HFFc6 (cell line): ENCODE data around the gene NRG2. TPM values are rescaled to one million over a fixed set of nuclear protein-coding genes. Genes with fewer than 3 reads are reported as not detected.

Experiments
- DNase-seq: peaks from one replicate; pipeline ENCODE4 v3.0.0-alpha.2; 2018
- H3K27ac Mint-ChIP-seq: 2 replicates; pipeline ENCODE4 v1.8.0; 2020; ENCODE audit warnings: mild to moderate bottlenecking, mixed read lengths
- H3K27me3 Mint-ChIP-seq: 2 replicates; pipeline ENCODE4 v1.8.0; 2021; ENCODE audit warnings: mild to moderate bottlenecking, moderate library complexity, mixed read lengths; ENCODE audit not compliant: insufficient read depth
- H3K36me3 Mint-ChIP-seq: 2 replicates; pipeline ENCODE4 v1.8.0; 2021; ENCODE audit warnings: low read depth, mixed read lengths
- H3K4me1 Mint-ChIP-seq: 2 replicates; pipeline ENCODE4 v1.8.0; 2020; ENCODE audit warnings: low read depth, mixed read lengths
- H3K4me3 Mint-ChIP-seq: 2 replicates; pipeline ENCODE4 v1.8.0; 2020; ENCODE audit warnings: mild to moderate bottlenecking, moderate library complexity, mixed read lengths
- H3K9me3 Mint-ChIP-seq: 2 replicates; pipeline ENCODE4 v1.8.0; 2020; ENCODE audit warnings: mild to moderate bottlenecking, mixed read lengths
- total RNA-seq, 6 experiments: library from RNA; stranded (reverse); fragmentation: NEBNext Ultra II Directional; extraction: Animal tissue kit (Norgen Biotek cat#: 25700); gene quantifications; 2 replicates in 1 of 6; 3 replicates in 5 of 6; pipeline ENCODE4 v1.2.3, GENCODE V29; 2021
- TF ChIP-seq, protein P1 (sequence below): fragments of 200-600 bp; sonication (generic); IDR thresholded peaks from 2 replicates; pipeline ENCODE4 v1.5.0; 2021; ENCODE audit warnings: antibody characterized with exemption, mild to moderate bottlenecking

The NRG2 gene
- total RNA-seq, 6 experiments from 2014 or later = 0.11 to 0.35 (median 0.19) TPM; not detected in 1

DNA sequence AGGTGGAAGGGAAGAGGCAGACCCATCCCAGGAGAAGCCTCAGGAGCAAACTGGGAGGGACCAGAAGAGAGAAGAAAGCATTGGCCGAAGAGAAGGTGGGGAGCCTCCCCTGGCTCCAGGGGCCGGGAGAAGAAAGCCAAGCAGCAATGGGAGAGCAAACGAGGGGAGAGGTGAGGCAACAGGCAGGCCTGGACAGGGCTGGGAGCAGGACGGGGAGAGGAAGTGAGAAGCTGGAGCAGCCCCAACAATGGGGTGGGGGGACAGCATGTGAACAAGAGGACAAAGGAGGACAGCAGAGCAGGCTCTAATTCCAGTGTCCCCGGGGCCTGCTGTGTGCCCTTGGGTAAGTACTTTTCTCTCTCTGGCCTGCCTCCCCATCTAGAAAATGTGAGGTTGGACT is 132.2 kb downstream of the NRG2 start:
- DNase-seq = no peak
- Mint-ChIP-seq H3K9me3 (no peaks in the 10 kb centered on the region), H3K4me1 (no peaks in the 10 kb centered on the region), H3K4me3 (no peak overlapping the region), H3K27ac (no peak overlapping the region), H3K36me3 (no peaks in the 10 kb centered on the region), H3K27me3 (peaks cover 39% of the 10 kb centered on the region)
- TF ChIP-seq, protein P1, sequence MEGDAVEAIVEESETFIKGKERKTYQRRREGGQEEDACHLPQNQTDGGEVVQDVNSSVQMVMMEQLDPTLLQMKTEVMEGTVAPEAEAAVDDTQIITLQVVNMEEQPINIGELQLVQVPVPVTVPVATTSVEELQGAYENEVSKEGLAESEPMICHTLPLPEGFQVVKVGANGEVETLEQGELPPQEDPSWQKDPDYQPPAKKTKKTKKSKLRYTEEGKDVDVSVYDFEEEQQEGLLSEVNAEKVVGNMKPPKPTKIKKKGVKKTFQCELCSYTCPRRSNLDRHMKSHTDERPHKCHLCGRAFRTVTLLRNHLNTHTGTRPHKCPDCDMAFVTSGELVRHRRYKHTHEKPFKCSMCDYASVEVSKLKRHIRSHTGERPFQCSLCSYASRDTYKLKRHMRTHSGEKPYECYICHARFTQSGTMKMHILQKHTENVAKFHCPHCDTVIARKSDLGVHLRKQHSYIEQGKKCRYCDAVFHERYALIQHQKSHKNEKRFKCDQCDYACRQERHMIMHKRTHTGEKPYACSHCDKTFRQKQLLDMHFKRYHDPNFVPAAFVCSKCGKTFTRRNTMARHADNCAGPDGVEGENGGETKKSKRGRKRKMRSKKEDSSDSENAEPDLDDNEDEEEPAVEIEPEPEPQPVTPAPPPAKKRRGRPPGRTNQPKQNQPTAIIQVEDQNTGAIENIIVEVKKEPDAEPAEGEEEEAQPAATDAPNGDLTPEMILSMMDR = no peak

DNA sequence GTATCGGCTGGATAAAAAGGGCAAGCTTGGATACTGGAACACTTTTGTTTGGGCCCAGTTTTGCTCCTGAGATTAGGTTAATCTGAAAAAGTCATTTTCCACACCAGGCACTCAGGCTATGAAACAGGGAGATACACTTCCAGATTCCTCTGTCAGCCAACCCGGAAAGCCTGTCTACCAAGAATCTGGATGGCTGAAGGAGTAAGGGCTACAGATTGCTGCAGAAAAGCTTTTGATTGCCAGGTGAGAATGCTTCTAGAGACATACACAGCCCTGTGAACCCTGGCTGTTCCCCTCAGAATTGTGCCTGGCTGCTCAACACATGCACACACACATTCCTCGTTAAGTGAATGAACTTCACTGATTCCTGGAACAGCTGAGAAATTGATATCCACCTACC is 133.1 kb downstream of the NRG2 start:
- Mint-ChIP-seq H3K4me3 (no peak overlapping the region), H3K9me3 (no peaks in the 10 kb centered on the region), H3K4me1 (no peaks in the 10 kb centered on the region), H3K27me3 (peaks cover 38% of the 10 kb centered on the region), H3K36me3 (no peaks in the 10 kb centered on the region), H3K27ac (no peak overlapping the region)
- TF ChIP-seq, protein P1 = no peak
- DNase-seq = no peak

DNA sequence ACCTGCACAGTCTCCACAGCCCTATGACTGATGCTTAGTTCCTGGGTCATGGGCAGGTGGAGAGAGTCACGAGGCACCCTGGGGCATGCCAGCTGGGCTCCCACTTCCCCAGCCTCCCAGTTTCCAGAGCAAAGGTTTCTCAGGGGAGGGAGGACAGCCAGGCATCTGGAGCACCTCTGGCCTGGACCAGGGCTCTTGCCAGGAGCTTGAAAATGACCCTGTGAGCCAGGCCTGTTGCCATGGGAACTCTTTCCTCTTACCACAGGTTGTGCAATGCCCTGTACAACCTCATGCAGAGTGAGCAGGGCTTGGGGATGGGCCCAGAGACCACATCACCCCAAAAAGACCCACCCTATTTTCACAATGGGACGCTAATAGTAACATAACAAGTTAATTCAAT is 134.3 kb downstream of the NRG2 start:
- Mint-ChIP-seq H3K27me3 (peaks cover 28% of the 10 kb centered on the region), H3K9me3 (no peaks in the 10 kb centered on the region), H3K27ac (no peak overlapping the region), H3K4me1 (no peaks in the 10 kb centered on the region), H3K36me3 (no peaks in the 10 kb centered on the region), H3K4me3 (no peak overlapping the region)
- TF ChIP-seq, protein P1 = no peak
- DNase-seq = no peak

DNA sequence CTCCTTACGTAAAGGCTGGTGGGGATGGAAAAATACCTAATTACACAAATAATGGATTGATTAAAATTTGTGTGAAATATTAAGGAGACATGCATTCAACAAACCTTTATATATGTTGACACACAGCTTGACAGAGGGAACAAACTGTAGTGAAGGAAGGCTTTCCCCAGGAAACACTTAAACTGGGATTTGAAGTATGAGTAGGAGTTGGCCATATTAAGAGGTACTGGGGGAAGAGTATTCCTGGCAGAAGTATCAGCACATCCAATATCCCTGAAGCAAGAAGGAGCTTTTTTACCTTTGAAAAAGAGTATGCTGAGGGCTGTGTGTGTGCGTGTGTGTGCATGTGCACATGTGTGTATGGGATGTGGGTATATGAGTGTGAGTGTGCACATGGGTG is 136.4 kb downstream of the NRG2 start:
- H3K36me3 Mint-ChIP-seq = no peaks in the 10 kb centered on the region
- no peak overlapping the region for H3K27ac Mint-ChIP-seq
- H3K4me3 Mint-ChIP-seq = no peak overlapping the region
- H3K9me3 Mint-ChIP-seq = no peaks in the 10 kb centered on the region
- TF ChIP-seq, protein P1 = no peak
- H3K4me1 Mint-ChIP-seq = no peaks in the 10 kb centered on the region
- no peak for DNase-seq
- H3K27me3 Mint-ChIP-seq = peaks cover 26% of the 10 kb centered on the region

DNA sequence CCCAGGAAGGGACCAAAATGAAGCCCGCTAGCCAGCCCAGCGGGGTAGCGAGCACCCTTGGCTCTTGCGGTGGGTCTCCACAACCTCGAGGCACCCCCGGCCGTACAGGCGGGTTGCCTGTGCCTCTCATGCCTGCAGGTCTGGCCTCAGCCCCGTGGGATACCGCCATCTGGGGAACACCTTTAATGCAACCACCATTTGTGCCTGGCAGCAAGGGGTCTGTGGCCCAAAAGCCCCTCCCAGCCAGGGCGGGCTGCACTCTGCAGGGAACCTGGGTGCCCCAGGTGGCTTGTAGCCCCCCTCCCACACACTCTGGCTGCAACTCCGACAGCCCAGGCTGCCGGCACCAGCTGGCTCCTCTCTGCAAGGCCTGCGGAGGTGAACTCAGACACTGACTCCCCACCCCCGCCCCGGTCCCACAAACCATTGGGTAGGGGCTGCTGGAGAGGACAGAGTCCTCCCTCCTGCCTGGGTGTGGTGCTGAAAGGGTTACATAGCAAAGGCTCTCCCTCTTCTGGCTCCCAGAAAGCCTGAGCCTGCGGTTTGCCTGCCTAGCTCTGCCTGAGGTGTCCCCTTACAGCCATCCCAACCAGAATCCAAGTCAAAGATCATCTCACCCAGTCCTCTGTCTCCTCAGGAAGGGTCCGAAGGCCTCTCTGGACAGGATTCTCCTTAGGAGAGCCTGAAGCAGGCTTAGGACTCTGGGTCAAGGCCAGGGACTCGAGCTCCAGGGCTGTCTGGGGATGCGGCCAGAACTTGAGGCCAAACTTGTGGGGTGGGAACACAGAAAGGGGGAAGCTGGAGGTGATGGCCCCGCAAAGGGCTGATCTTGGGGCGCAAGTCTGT is 138.1 kb downstream of the NRG2 start:
- H3K9me3 Mint-ChIP-seq = no peaks in the 10 kb centered on the region
- TF ChIP-seq, protein P1 = no peak
- no peaks in the 10 kb centered on the region for H3K36me3 Mint-ChIP-seq
- H3K27ac Mint-ChIP-seq = no peak overlapping the region
- H3K4me1 Mint-ChIP-seq = no peaks in the 10 kb centered on the region
- H3K27me3 Mint-ChIP-seq = peaks cover 30% of the 10 kb centered on the region
- no peak for DNase-seq
- H3K4me3 Mint-ChIP-seq = no peak overlapping the region
